ENCODE measurements around the gene SPOCD1. TPM values are rescaled to one million over a fixed set of nuclear protein-coding genes. Genes with fewer than 3 reads are reported as not detected.

Gene SPOCD1
- total RNA-seq, 1 donor from 2014 or later: 1.1 TPM

GRCh38 chr1:31859044-31859443, 43.2 kb upstream of the SPOCD1 start:
- Mint-ChIP-seq H3K9me3 (no peaks in the 10 kb centered on the region), H3K36me3 (no peaks in the 10 kb centered on the region), H3K4me3 (no peak overlapping the region), H3K27ac (no peak overlapping the region), H3K4me1 (ENCODE audit: unreplicated experiment) (no peaks in the 10 kb centered on the region), H3K27me3 (no peaks in the 10 kb centered on the region)
- DNase-seq (ENCODE audit: extremely low spot score, unreplicated experiment): no peak
- TF ChIP-seq CTCF (conservative IDR thresholded peaks at IDR 0.05): no peak

- Mint-ChIP-seq H3K9me3 (no peaks in the 10 kb centered on the region), H3K4me1 (ENCODE audit: unreplicated experiment) (no peaks in the 10 kb centered on the region), H3K36me3 (no peaks in the 10 kb centered on the region), H3K27me3 (no peaks in the 10 kb centered on the region), H3K27ac (no peak overlapping the region), H3K4me3 (no peak overlapping the region)
- TF ChIP-seq CTCF (conservative IDR thresholded peaks at IDR 0.05): no peak
- no peak for DNase-seq (ENCODE audit: extremely low spot score, unreplicated experiment)
Measured at GRCh38 chr1:31857863-31858262, 42.0 kb upstream of the SPOCD1 start.

GRCh38 chr1:31856140-31856539, 40.3 kb upstream of the SPOCD1 start:
- H3K9me3 Mint-ChIP-seq: no peaks in the 10 kb centered on the region
- DNase-seq (ENCODE audit: extremely low spot score, unreplicated experiment): no peak
- TF ChIP-seq CTCF (conservative IDR thresholded peaks at IDR 0.05): no peak
- no peaks in the 10 kb centered on the region for H3K27me3 Mint-ChIP-seq
- no peaks in the 10 kb centered on the region for H3K36me3 Mint-ChIP-seq
- H3K4me3 Mint-ChIP-seq: no peak overlapping the region
- no peaks in the 10 kb centered on the region for H3K4me1 Mint-ChIP-seq (ENCODE audit: unreplicated experiment)
- H3K27ac Mint-ChIP-seq: no peak overlapping the region

- no peak for DNase-seq (ENCODE audit: extremely low spot score, unreplicated experiment)
- TF ChIP-seq CTCF (conservative IDR thresholded peaks at IDR 0.05): no peak
- Mint-ChIP-seq H3K27ac (no peak overlapping the region), H3K36me3 (no peaks in the 10 kb centered on the region), H3K4me3 (no peak overlapping the region), H3K4me1 (ENCODE audit: unreplicated experiment) (no peaks in the 10 kb centered on the region), H3K9me3 (no peaks in the 10 kb centered on the region), H3K27me3 (no peaks in the 10 kb centered on the region)
Measured at GRCh38 chr1:31855038-31855845, 39.4 kb upstream of the SPOCD1 start.

- no peaks in the 10 kb centered on the region for H3K36me3 Mint-ChIP-seq
- no peaks in the 10 kb centered on the region for H3K4me1 Mint-ChIP-seq (ENCODE audit: unreplicated experiment)
- H3K4me3 Mint-ChIP-seq: no peak overlapping the region
- no peak for TF ChIP-seq CTCF (conservative IDR thresholded peaks at IDR 0.05)
- H3K27ac Mint-ChIP-seq: no peak overlapping the region
- peaks cover 3% of the 10 kb centered on the region for H3K27me3 Mint-ChIP-seq
- no peak for DNase-seq (ENCODE audit: extremely low spot score, unreplicated experiment)
- peaks cover 6% of the 10 kb centered on the region for H3K9me3 Mint-ChIP-seq
Measured at GRCh38 chr1:31849653-31850052, 33.8 kb upstream of the SPOCD1 start.

Data from type B pancreatic cell (in vitro differentiated cells).